IPS-20b (cell line): Measurements from ENCODE around the gene GLMN.

ENCODE experiments used
- H3K27ac ChIP-seq: one replicate; pipeline ENCODE4 v1.5.1; 2013; ENCODE audit warnings: low read length
- H3K27me3 ChIP-seq: 2 replicates; pipeline ENCODE4 v1.6.1; 2013; ENCODE audit warnings: mild to moderate bottlenecking, low read length, inconsistent platforms; ENCODE audit not compliant: insufficient read depth
- H3K36me3 ChIP-seq: 2 replicates; pipeline ENCODE4 v1.6.1; 2013; ENCODE audit warnings: low read depth, mild to moderate bottlenecking, inconsistent platforms, low read length, moderate library complexity; ENCODE audit not compliant: insufficient read depth
- H3K4me1 ChIP-seq: 2 replicates; pipeline ENCODE4 v1.6.1; 2013; ENCODE audit warnings: mild to moderate bottlenecking, control low read depth, inconsistent platforms, low read length, moderate library complexity; ENCODE audit not compliant: insufficient read depth
- H3K4me3 ChIP-seq: 2 replicates; pipeline ENCODE4 v1.5.1; 2013; ENCODE audit warnings: mild to moderate bottlenecking, low read length, inconsistent platforms
- H3K9ac ChIP-seq: 2 replicates; pipeline ENCODE4 v1.6.1; 2013; ENCODE audit warnings: low read depth, mild to moderate bottlenecking, inconsistent platforms, low read length, moderate library complexity
- H3K9me3 ChIP-seq: 2 replicates; pipeline ENCODE4 v1.6.1; 2013; ENCODE audit warnings: mild to moderate bottlenecking, low read depth, low read length, inconsistent platforms; ENCODE audit not compliant: insufficient read depth

GLMN gene, protein sequence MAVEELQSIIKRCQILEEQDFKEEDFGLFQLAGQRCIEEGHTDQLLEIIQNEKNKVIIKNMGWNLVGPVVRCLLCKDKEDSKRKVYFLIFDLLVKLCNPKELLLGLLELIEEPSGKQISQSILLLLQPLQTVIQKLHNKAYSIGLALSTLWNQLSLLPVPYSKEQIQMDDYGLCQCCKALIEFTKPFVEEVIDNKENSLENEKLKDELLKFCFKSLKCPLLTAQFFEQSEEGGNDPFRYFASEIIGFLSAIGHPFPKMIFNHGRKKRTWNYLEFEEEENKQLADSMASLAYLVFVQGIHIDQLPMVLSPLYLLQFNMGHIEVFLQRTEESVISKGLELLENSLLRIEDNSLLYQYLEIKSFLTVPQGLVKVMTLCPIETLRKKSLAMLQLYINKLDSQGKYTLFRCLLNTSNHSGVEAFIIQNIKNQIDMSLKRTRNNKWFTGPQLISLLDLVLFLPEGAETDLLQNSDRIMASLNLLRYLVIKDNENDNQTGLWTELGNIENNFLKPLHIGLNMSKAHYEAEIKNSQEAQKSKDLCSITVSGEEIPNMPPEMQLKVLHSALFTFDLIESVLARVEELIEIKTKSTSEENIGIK

DNA sequence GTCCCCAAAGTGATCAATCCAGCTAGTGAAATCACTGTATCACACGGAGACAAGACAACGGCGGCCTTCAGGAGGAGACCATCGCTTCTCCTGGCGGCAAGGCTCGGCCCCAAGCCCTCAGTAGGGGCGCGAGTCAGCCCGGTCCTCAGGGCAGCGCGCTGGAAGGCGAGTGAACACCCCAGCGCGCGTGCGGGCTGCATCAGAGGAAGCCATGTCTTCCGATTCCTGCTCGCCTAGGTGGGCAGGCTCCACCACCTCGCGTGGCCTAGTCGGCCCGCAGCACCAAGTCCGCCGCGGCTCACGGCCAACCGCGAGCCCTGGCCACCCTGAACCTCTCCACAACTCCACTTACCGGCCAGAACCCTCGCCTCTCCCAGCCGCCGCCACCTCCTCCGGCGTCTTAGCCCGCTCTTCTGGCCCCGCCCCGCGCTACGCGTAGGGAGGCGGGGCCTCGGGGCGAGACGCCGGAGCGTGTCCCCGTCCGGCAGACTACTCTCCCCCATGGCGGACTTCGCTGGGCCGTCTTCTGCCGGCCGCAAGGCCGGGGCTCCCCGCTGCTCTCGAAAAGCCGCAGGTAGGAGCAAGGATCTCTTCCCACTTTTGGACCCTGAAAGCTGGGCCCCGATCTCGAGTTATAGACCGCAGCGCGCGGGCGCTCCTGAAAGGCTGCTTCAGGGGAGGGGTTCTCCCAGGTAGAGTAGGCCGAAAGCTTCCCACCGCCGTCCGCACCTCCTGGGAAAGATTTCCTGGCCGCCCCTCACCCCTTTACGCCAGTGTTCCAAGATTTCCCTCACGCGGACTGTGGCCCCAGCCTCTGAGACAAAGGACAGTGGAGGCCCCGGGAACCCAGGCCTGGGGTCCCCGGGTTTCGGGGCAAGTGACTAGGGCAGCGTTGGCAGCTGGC, at the start of gene GLMN, which contains the start of gene RPAP2:
TSS of gene GLMN (minus strand) at position 415 of the 904 bp plus-strand sequence. CDS start 988 bp downstream, outside the sequence.
TSS of gene RPAP2 (plus strand) at position 487 of the 904 bp plus-strand sequence. CDS start at position 502, 15 bp downstream.
- Histone ChIP-seq H3K9ac (peak within 1 kb of the TSS; percentile 99), H3K9me3 (no peaks in the 10 kb centered on the region), H3K27ac (peak within 1 kb of the TSS; percentile 97), H3K4me3 (peak within 1 kb of the TSS; percentile 99), H3K4me1 (peaks cover 5% of the 10 kb centered on the region), H3K27me3 (no peaks in the 10 kb centered on the region), H3K36me3 (peaks cover 53% of the 10 kb centered on the region)

DNA sequence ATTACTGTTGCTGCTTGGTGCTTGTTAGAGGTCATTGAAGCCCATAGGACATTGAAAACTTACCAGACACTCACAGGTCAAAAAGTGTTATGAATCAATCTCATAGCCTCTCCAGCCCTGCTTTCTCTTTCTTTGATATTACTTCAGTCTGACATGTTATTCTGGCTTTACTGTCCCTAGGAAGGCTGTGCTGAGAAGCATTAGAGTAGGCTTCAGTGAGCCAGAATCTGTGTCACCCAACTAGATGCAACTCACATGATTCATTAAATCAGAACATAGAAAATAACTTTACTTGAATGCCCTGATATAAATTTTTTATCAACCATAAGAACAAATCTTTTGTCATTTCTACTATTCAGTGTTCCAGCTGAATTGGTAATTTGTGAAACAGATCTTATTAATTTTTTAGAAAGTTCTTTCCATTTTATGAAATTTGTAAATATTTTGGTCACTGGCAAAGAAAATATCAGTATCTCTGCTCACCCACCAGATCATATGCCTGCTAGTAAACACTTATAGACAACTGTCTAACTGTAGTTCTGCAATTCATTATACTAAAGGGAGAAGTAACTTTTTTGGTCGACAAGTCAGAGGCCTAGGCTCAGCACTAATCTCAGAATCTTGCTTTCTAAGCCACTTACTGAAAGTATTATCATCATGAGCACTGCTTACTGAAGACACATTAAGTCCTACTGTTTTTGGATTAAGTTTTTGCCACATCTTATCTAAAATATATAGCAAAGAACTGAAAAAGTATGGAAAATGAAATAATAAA, 48.3 kb upstream of the GLMN start:
- Histone ChIP-seq H3K4me1 (no peaks in the 10 kb centered on the region), H3K27ac (no peak overlapping the region), H3K27me3 (no peaks in the 10 kb centered on the region), H3K9me3 (no peaks in the 10 kb centered on the region), H3K36me3 (peaks cover 52% of the 10 kb centered on the region), H3K9ac (no peak overlapping the region), H3K4me3 (no peak overlapping the region)

DNA sequence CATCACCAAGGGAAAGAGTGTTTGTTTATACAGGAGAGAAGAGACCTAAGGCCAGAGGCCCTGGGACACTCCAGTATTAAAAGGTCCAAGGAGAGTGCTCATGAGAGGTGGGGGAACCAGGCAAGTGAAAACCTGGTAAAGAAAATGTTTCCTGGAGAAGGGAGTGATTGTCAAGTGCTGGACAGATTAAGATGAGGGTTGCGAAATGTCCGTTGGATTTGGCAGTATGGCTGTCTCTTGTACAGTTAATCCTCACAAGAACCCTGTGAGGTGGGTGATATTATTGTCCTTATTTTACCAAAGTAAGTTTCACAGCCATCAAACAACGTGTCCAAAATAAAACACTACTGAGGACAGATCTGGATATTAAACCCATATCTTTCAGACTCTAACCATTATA, 44.3 kb upstream of the GLMN start:
- Histone ChIP-seq H3K27me3 (no peaks in the 10 kb centered on the region), H3K4me3 (no peak overlapping the region), H3K9ac (no peak overlapping the region), H3K27ac (no peak overlapping the region), H3K9me3 (no peaks in the 10 kb centered on the region), H3K36me3 (peaks cover 27% of the 10 kb centered on the region), H3K4me1 (no peaks in the 10 kb centered on the region)

DNA sequence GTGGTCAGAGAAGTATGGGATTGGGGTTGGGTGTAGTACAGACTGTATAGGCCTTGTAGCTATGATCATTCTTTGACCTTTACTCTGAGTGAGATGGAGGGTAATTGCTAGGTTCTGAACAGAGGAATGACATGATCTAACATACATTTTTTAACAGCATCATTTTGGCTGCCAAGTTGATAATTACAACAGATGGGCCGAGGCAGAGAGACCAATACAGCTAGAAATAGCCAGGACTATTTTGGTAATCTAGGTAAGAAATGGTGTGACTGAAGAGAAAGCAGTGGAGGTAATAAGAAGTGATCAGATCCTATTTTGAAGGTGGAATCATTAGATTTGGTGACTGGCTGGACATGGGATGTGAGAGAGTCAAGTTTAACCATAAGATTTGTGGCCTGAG, 43.6 kb upstream of the GLMN start:
- H3K27me3 ChIP-seq, result no peaks in the 10 kb centered on the region
- H3K36me3 ChIP-seq, result peaks cover 24% of the 10 kb centered on the region
- no peaks in the 10 kb centered on the region for H3K9me3 ChIP-seq
- H3K27ac ChIP-seq, result no peak overlapping the region
- H3K9ac ChIP-seq, result no peak overlapping the region
- H3K4me1 ChIP-seq, result no peaks in the 10 kb centered on the region
- no peak overlapping the region for H3K4me3 ChIP-seq

DNA sequence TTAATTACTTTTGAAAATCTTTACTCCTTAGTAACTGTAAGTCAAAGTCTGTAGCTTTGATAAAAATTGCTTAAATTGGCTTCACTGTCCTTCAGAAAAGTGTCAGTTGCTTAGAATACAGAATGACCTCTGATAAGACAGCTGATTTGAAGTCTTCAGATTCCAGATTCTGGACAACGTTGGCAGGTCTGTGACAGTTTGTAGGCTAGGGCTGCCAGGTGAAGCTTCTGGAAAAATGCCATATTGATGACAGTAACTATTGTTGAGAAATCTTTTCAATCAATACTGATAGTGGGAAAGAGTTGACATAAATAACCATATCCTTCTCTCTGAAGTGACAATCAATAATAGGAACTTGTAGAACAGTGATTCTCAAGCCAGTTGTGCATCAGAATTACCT, 41.4 kb upstream of the GLMN start:
- no peak overlapping the region for H3K4me3 ChIP-seq
- H3K4me1 ChIP-seq, result no peaks in the 10 kb centered on the region
- H3K36me3 ChIP-seq, result peaks cover 29% of the 10 kb centered on the region
- H3K27me3 ChIP-seq, result no peaks in the 10 kb centered on the region
- H3K9ac ChIP-seq, result no peak overlapping the region
- H3K27ac ChIP-seq, result no peak overlapping the region
- no peaks in the 10 kb centered on the region for H3K9me3 ChIP-seq

DNA sequence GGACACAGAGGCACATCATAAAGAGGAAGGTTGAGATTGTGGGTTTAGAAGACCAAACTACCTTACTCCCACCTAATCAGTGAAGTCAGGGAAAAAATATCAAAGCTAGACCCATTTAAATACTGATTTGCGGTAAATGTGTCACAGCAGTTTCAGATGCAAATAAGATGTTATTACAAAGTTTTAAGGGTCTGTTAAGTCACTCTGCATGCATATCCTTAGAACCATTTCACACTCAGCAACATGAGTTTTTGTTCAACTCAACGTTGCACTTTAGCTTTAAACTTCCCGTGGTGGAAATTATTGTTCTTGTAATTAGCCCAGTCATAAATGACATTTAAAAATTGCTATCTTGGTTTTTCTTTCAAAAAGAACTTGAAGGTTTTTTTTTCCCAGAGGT, 34.9 kb upstream of the GLMN start:
- no peaks in the 10 kb centered on the region for H3K9me3 ChIP-seq
- no peaks in the 10 kb centered on the region for H3K4me1 ChIP-seq
- H3K9ac ChIP-seq, result no peak overlapping the region
- H3K36me3 ChIP-seq, result peaks cover 33% of the 10 kb centered on the region; the same call in 1 of the 2 replicates
- no peak overlapping the region for H3K27ac ChIP-seq
- no peaks in the 10 kb centered on the region for H3K27me3 ChIP-seq
- no peak overlapping the region for H3K4me3 ChIP-seq

DNA sequence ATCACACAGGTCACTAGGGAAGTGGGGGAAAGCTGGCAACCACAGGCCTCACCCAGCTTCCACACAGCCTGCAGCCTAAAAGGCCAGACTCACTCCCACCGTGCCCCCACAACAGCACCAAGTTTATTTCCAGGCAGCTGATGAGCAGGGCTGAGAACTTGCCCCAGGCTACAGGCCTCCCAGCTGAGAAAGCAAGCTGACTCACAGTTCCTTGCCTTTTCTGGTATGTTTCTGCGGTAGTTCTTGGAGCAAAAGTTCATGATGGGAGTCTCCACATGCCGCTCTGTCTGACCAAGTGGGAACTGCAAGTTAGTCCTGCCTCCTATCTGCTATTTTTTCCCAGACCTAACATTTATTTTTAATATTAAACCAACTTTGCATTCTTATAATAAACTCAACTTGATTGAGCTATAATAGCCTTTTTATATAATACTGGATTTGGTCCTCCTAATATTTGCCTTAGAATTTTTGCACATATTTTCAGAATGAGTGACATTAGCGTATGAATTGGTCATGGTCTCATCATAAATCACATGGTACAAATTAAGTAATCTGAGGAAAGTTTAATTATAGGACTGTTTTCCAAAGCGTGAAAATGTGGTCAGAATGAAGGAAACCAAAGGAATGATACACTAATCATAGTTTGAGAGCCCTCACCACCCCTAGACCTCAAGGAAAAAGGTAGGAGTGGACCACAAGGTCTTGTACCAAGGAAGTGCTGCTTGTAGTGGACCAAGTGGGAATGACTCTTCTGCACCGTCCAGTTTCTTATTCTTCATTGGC, 30.8 kb upstream of the GLMN start:
- no peaks in the 10 kb centered on the region for H3K27me3 ChIP-seq
- H3K9me3 ChIP-seq, result peaks cover 27% of the 10 kb centered on the region
- peaks cover 51% of the 10 kb centered on the region for H3K36me3 ChIP-seq
- H3K9ac ChIP-seq, result no peak overlapping the region
- no peak overlapping the region for H3K4me3 ChIP-seq
- H3K27ac ChIP-seq, result no peak overlapping the region
- H3K4me1 ChIP-seq, result no peaks in the 10 kb centered on the region

DNA sequence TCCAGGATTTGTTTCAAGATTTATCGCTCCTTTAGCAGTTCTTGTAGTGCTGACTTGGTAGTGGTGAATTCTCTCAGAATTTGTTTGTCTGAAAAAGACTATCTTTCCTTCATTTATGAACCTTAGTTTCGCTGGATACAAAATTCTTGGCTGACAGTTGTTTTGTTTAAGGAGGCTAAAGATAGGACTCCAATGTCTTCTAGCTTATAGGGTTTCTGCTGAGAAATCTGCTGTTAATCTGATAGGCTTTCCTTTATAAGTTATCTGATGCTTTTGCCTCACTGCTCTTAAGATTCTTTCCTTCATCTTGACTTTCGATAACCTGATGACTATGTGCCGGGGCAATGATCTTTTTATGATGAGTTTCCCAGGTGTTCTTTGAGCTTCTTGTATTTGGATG, 29.0 kb upstream of the GLMN start:
- Histone ChIP-seq H3K36me3 (peaks cover 61% of the 10 kb centered on the region), H3K27me3 (no peaks in the 10 kb centered on the region), H3K4me3 (no peak overlapping the region), H3K9ac (no peak overlapping the region), H3K9me3 (peaks cover 27% of the 10 kb centered on the region), H3K4me1 (no peaks in the 10 kb centered on the region), H3K27ac (no peak overlapping the region)

DNA sequence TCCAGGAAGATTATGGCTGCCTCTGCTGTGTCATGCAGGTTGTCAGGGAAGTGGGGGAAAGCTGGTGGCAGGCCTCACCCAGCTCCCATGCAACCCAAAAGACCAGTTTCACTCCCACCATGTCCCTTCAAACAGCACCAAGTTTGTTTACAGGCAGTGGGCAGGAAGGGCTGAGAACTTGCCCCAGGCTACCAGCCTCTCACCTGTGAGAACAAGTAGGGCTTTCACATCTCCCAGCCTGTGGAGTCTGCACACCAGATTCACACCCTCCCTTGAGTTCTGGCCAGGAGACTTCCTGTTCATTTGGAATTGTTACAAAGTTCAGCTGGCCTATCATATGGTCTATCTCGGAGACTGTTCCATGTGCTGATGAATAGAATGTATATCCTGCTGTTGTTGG, 27.9 kb upstream of the GLMN start:
- H3K4me1 ChIP-seq, result no peaks in the 10 kb centered on the region

DNA sequence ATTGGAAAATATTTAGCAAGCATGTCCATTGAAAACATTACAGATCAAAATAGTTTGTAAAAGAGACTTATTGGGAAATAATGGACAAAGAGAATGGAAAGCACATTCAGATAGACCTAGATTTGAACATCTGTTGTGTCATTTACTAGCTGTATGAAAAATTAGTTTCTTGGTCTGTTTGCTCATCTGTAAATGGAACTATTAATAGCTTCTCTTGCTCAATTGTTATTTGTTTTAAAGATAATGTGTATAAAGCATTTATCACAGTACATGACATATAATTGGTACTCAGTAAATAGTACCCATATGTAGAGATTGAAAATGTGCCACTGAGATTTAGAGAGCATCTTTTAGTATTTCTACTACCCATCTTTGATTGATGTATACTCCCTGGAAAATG, 26.0 kb upstream of the GLMN start:
- Histone ChIP-seq H3K27me3 (no peaks in the 10 kb centered on the region), H3K9ac (no peak overlapping the region), H3K36me3 (peaks cover 66% of the 10 kb centered on the region), H3K9me3 (peaks cover 27% of the 10 kb centered on the region), H3K4me1 (no peaks in the 10 kb centered on the region), H3K27ac (no peak overlapping the region), H3K4me3 (no peak overlapping the region)

More for the DNA sequence above, 27.9 kb upstream of the GLMN start:
- Histone ChIP-seq H3K4me3 (no peak overlapping the region), H3K9ac (no peak overlapping the region), H3K27me3 (no peaks in the 10 kb centered on the region), H3K9me3 (peaks cover 27% of the 10 kb centered on the region), H3K27ac (no peak overlapping the region), H3K36me3 (peaks cover 61% of the 10 kb centered on the region)
